Esophagus squamous epithelium (tissue), 5 donors: Measurements from ENCODE around the gene APC. TPM values are rescaled to one million over a fixed set of nuclear protein-coding genes. Genes with fewer than 3 reads are reported as not detected.

Source experiments
- DNase-seq: peaks from one replicate; lab custom pipeline; 2025; lab: John Stamatoyannopoulos, UW
- H3K27ac ChIP-seq, 4 donors: fragments of 200-600 bp; sonication (generic); one replicate each; pipeline ENCODE4 v1.5.1; 2016 to 2019; ENCODE audit warnings: mild to moderate bottlenecking in 1 of 4
- H3K27me3 ChIP-seq, 4 donors: fragments of 200-600 bp; sonication (generic); 1 replicate in 3 of 4; 2 replicates in 1 of 4; pipeline versions ENCODE4 v1.5.1 to v1.6.0; 2017 to 2021; ENCODE audit warnings: antibody characterized with exemption in 1 of 4
- H3K36me3 ChIP-seq, 3 donors: fragments of 200-600 bp; sonication (generic); one replicate each; pipeline ENCODE4 v1.5.1; 2016 to 2019
- H3K4me1 ChIP-seq, 3 donors: fragments of 200-600 bp; sonication (generic); one replicate each; pipeline ENCODE4 v1.5.1; 2017 to 2019
- H3K4me3 ChIP-seq, 4 donors: fragments of 200-600 bp; sonication (generic); 1 replicate in 3 of 4; 2 replicates in 1 of 4; pipeline ENCODE4 v1.5.1; 2016 to 2019; ENCODE audit warnings: mild to moderate bottlenecking in 2 of 4, moderate library complexity in 1 of 4
- H3K9me3 ChIP-seq, 3 donors: fragments of 200-600 bp; sonication (generic); one replicate each; pipeline ENCODE4 v1.5.1; 2016 to 2019
- POLR2A ChIP-seq, 4 donors: fragments of 450-650 bp; IDR thresholded peaks; one replicate each; pipeline ENCODE4 v1.6.1; 2017; ENCODE audit warnings: antibody characterized with exemption in 4 of 4, mild to moderate bottlenecking in 4 of 4, moderate library complexity in 3 of 4
- WGBS, 2 donors: methylation state at CpG; one replicate each; pipeline ENCODE4 v1.1.5; 2018; 5-methylcytosine and 5-hydroxymethylcytosine counted together
- intact Hi-C: fragments of 100-400 bp; cut with DNase I; formaldehyde crosslinking; loops from one replicate; pipeline ENCODE4 v1.15.0; 2022
- total RNA-seq, 4 donors: library from RNA; depleted of rRNA; stranded (reverse); fragments of >200 nt; gene quantifications; one replicate each; pipeline ENCODE4 v1.1.0, GENCODE V29; 2016
- TF ChIP-seq, protein P1 (sequence below), 6 experiments: fragments of 450-650 bp in 4 of 6; fragments of 200-600 bp in 2 of 6; sonication (generic) in 2 of 6; IDR thresholded peaks; one replicate each; pipeline ENCODE4 v1.5.1; 2016 to 2019; ENCODE audit warnings: antibody characterized with exemption in 6 of 6, mild to moderate bottlenecking in 4 of 6, moderate library complexity in 4 of 6
- donor health status: DM: yes; HTN: yes; CAD: no.

Gene APC
- total RNA-seq, 4 donors from 2014 or later, result 34.7 to 75.0 (median 58.1) TPM

DNA sequence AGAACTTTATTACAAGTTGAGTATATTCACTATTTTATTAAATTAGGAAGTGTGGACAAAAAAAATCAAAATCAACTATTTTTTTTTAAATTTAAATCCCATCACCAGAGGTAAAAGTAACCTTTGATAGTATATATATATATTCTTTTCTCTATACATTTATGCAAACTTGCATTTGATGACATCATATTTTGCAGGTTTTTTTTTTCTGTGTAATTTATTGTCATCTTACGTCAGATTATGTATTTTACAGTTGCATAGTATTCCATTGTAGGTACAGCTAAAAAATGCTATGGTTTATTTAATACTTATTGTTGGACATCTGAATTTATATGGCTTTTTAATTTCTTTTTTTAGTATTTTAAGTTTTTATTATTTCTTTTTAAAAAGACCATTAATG lies 25.5 kb downstream of the APC start:
- H3K9me3 ChIP-seq, result no peaks in the 10 kb centered on the region
- TF ChIP-seq, protein P1, sequence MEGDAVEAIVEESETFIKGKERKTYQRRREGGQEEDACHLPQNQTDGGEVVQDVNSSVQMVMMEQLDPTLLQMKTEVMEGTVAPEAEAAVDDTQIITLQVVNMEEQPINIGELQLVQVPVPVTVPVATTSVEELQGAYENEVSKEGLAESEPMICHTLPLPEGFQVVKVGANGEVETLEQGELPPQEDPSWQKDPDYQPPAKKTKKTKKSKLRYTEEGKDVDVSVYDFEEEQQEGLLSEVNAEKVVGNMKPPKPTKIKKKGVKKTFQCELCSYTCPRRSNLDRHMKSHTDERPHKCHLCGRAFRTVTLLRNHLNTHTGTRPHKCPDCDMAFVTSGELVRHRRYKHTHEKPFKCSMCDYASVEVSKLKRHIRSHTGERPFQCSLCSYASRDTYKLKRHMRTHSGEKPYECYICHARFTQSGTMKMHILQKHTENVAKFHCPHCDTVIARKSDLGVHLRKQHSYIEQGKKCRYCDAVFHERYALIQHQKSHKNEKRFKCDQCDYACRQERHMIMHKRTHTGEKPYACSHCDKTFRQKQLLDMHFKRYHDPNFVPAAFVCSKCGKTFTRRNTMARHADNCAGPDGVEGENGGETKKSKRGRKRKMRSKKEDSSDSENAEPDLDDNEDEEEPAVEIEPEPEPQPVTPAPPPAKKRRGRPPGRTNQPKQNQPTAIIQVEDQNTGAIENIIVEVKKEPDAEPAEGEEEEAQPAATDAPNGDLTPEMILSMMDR (IDR thresholded peaks at IDR 0.05), result no peak
- no peak for TF ChIP-seq POLR2A (IDR thresholded peaks at IDR 0.05)
- WGBS, 2 donors, result 94 to 100% methylated on average over 1 of the region's 1 CpG
- intact Hi-C loops, result no loop called here
- H3K27me3 ChIP-seq, result no peaks in the 10 kb centered on the region
- H3K4me1 ChIP-seq, result peaks cover 0 to 6% (median 0%) of the 10 kb centered on the region in 3 donors
- no peak overlapping the region for H3K4me3 ChIP-seq
- peaks cover 0 to 44% (median 4%) of the 10 kb centered on the region in 3 donors for H3K36me3 ChIP-seq
- H3K27ac ChIP-seq, result no peak overlapping the region
- DNase-seq, result no peak

DNA sequence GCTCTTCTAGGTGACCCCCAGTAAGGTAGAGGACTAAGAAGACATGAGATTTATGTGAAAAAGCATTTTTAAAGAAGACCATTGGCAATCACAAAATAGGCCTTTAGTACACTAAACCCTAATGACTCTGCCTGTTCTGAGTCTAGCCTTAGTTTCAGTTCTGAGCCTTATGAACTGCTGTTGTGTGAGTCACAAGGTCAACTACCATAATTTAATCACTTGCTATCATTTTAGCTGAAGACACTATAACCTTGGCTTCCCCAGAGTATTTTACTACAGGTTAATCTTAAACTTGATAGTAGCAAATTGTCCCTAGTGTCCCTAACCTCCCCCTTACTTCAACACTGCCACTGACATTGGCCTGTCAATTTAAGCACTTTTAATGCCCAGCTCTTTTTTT lies 34.4 kb downstream of the APC start:
- DNase-seq, result no peak
- no peaks in the 10 kb centered on the region for H3K9me3 ChIP-seq
- TF ChIP-seq, protein P1 (IDR thresholded peaks at IDR 0.05), result no peak
- TF ChIP-seq POLR2A (IDR thresholded peaks at IDR 0.05), result no peak
- H3K36me3 ChIP-seq, result peaks cover 0 to 86% (median 4%) of the 10 kb centered on the region in 3 donors
- H3K4me3 ChIP-seq, result no peak overlapping the region
- intact Hi-C loops, result no loop called here
- no peaks in the 10 kb centered on the region for H3K27me3 ChIP-seq
- H3K27ac ChIP-seq, result no peak overlapping the region
- H3K4me1 ChIP-seq, result no peaks in the 10 kb centered on the region

DNA sequence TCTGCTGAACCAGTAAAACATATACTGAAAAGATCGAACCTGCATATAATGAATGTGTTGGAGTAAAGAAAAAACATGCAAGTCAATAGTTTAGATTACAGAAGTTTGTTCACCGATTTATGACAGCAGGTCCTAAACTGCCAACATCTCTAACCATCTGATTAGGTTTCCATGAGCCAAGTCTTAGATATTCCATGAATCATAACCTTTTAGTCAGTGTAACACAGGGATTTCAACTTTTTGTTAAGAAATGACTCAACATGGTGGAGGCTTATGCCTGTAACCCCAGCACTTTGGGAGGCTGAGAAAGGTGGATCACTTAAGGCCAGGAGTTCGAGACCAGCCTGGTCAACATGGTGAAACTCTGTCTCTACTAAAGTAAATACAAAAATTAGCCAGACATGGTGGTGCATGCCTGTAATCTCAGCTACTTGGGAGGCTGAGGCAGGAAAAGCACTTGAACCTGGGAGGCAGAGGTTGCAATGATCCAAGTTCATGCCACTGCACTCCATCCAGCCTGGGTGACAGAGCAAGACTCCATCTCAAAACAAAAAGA lies 38.7 kb downstream of the APC start:
- DNase-seq, result no peak
- Histone ChIP-seq H3K27me3 (no peaks in the 10 kb centered on the region), H3K9me3 (no peaks in the 10 kb centered on the region), H3K27ac (no peak overlapping the region), H3K36me3 (peaks cover 0 to 84% (median 0%) of the 10 kb centered on the region in 3 donors), H3K4me1 (no peaks in the 10 kb centered on the region), H3K4me3 (no peak overlapping the region)
- intact Hi-C loops, result no loop called here
- TF ChIP-seq, protein P1 (IDR thresholded peaks at IDR 0.05), result no peak
- no peak for TF ChIP-seq POLR2A (IDR thresholded peaks at IDR 0.05)
- 77 to 82% methylated on average over 3 of the region's 3 CpGs for WGBS, 2 donors

DNA sequence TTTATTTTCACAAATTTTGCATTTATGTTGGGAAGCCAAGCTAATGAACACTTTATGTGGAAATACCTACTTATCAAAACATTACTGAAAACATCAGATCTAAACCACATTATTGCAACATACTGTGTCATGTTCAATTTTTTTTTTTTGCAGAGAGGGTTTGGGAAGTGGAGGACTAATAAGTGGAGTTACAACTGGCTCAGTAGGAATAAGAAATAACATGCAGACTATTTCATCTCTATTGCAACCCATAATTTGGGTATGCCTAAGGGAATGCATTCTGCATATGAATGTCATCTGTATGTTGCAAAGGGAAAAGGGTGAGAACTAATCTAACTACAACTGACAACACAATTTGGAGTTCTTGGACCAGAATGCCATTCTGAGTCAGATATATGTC lies 41.8 kb downstream of the APC start:
- peaks cover 0 to 92% (median 0%) of the 10 kb centered on the region in 3 donors for H3K36me3 ChIP-seq
- DNase-seq, result no peak
- intact Hi-C loops, result no loop called here

DNA sequence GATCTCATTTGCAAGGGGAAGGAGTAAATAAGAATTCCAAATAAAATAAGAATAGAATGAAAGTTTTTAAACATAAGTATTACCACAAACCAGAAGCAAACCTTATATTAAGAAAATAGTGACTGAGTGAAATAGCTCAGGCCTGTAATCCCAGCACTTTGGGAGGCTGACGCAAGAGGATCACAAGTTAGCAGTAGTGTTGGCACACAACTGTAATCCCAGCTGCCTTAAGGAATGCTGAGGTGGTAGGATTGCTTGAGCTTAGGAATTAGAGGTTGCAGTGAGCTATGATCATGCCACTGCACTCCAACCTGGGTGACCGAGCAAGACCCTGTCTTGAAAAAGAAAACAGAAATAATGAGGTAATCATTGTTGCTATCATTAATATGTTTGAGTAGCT lies 47.0 kb downstream of the APC start:
- Histone ChIP-seq H3K27ac (no peak overlapping the region), H3K27me3 (no peaks in the 10 kb centered on the region), H3K9me3 (no peaks in the 10 kb centered on the region), H3K36me3 (peaks cover 0 to 54% (median 0%) of the 10 kb centered on the region in 3 donors), H3K4me3 (no peak overlapping the region), H3K4me1 (no peaks in the 10 kb centered on the region)
- intact Hi-C loops, result no loop called here
- no peak for DNase-seq
- WGBS, 2 donors, result 89 to 90% methylated on average over 2 of the region's 2 CpGs
- TF ChIP-seq, protein P1 (IDR thresholded peaks at IDR 0.05), result no peak
- no peak for TF ChIP-seq POLR2A (IDR thresholded peaks at IDR 0.05)

More for the DNA sequence above, 41.8 kb downstream of the APC start:
- Histone ChIP-seq H3K9me3 (no peaks in the 10 kb centered on the region), H3K27ac (no peak overlapping the region), H3K4me1 (no peaks in the 10 kb centered on the region), H3K27me3 (no peaks in the 10 kb centered on the region), H3K4me3 (no peak overlapping the region)
- TF ChIP-seq, protein P1 (IDR thresholded peaks at IDR 0.05), result no peak
- TF ChIP-seq POLR2A (IDR thresholded peaks at IDR 0.05), result no peak
